Parathyroid adenoma (tissue), 2 donors: ENCODE data around the gene IQCF5.
"Not testable (repeated sequence)": the region's sequence is repeated elsewhere in the genome, so short reads cannot be mapped to it uniquely, and the experiment has no call there.

Source experiments
- H2AFZ ChIP-seq: fragments of 300-600 bp; sonication (generic); one replicate; pipeline ENCODE4 v1.7.0; 2017; ENCODE audit warnings: antibody characterized with exemption, mild to moderate bottlenecking
- H3K27ac ChIP-seq: fragments of 300-600 bp; sonication (generic); one replicate; pipeline ENCODE4 v1.7.0; 2017
- H3K27me3 ChIP-seq: fragments of 300-600 bp; sonication (generic); one replicate; pipeline ENCODE4 v1.7.0; 2017; ENCODE audit warnings: low read length; ENCODE audit not compliant: control insufficient read depth, insufficient read depth
- H3K36me3 ChIP-seq: fragments of 300-600 bp; sonication (generic); one replicate; pipeline ENCODE4 v1.7.0; 2017; ENCODE audit warnings: low read length; ENCODE audit not compliant: control insufficient read depth, insufficient read depth
- H3K4me1 ChIP-seq: fragments of 300-600 bp; sonication (generic); one replicate; pipeline ENCODE4 v1.7.0; 2017; ENCODE audit warnings: control low read depth
- H3K4me2 ChIP-seq: fragments of 300-600 bp; sonication (generic); one replicate; pipeline ENCODE4 v1.7.0; 2017; ENCODE audit warnings: low read length
- H3K4me3 ChIP-seq: fragments of 300-600 bp; sonication (generic); one replicate; pipeline ENCODE4 v1.7.0; 2017; ENCODE audit warnings: low read depth, low read length
- H3K79me2 ChIP-seq: fragments of 300-600 bp; sonication (generic); one replicate; pipeline ENCODE4 v1.7.0; 2017; ENCODE audit warnings: control low read depth
- H3K9ac ChIP-seq: fragments of 300-600 bp; sonication (generic); one replicate; pipeline ENCODE4 v1.7.0; 2017; ENCODE audit warnings: mild to moderate bottlenecking
- H3K9me3 ChIP-seq: fragments of 300-600 bp; sonication (generic); one replicate; pipeline ENCODE4 v1.7.0; 2017; ENCODE audit warnings: low read length; ENCODE audit not compliant: control insufficient read depth
- TF ChIP-seq, protein P1 (sequence below): fragments of 300-600 bp; sonication (generic); IDR thresholded peaks from one replicate; pipeline ENCODE4 v1.7.0; 2017; ENCODE audit warnings: antibody characterized with exemption, mild to moderate bottlenecking
- donor health status: primary hyperparathyroidism.

IQCF5 gene

DNA sequence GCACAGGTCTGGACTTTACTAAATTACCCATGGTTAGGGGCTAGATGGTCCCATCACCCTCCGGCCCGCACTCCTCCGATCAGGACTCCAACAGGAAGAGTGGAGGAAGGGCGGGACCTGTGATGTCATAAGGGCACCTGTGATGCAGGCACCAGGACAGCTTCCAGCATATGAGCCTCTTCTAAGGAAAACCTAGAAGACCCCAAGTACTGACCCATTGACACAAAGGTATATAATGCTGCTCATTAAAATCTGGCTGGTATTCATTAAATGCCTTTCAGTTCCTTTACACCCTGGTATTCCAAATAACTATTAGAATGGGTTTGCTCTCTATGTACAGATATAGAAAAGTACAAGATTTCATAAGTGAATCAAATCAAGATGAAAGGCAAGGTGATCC is at the start of gene IQCF5:
Gene IQCF5, minus strand, starts transcription at position 101 of the 400 bp plus-strand sequence. Its CDS starts 70 bp downstream, at position 31.
- Histone ChIP-seq H3K4me1 (no peaks in the 10 kb centered on the region), H3K4me3 (no peak within 1 kb of the TSS), H3K27me3 (no peaks in the 10 kb centered on the region), H3K79me2 (no peaks in the 10 kb centered on the region), H3K4me2 (no peak within 1 kb of the TSS), H3K36me3 (no peaks in the 10 kb centered on the region), H2AFZ (no peak within 1 kb of the TSS), H3K9me3 (no peaks in the 10 kb centered on the region), H3K9ac (no peak within 1 kb of the TSS), H3K27ac (no peak within 1 kb of the TSS)
- TF ChIP-seq, protein P1, sequence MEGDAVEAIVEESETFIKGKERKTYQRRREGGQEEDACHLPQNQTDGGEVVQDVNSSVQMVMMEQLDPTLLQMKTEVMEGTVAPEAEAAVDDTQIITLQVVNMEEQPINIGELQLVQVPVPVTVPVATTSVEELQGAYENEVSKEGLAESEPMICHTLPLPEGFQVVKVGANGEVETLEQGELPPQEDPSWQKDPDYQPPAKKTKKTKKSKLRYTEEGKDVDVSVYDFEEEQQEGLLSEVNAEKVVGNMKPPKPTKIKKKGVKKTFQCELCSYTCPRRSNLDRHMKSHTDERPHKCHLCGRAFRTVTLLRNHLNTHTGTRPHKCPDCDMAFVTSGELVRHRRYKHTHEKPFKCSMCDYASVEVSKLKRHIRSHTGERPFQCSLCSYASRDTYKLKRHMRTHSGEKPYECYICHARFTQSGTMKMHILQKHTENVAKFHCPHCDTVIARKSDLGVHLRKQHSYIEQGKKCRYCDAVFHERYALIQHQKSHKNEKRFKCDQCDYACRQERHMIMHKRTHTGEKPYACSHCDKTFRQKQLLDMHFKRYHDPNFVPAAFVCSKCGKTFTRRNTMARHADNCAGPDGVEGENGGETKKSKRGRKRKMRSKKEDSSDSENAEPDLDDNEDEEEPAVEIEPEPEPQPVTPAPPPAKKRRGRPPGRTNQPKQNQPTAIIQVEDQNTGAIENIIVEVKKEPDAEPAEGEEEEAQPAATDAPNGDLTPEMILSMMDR = no peak

DNA sequence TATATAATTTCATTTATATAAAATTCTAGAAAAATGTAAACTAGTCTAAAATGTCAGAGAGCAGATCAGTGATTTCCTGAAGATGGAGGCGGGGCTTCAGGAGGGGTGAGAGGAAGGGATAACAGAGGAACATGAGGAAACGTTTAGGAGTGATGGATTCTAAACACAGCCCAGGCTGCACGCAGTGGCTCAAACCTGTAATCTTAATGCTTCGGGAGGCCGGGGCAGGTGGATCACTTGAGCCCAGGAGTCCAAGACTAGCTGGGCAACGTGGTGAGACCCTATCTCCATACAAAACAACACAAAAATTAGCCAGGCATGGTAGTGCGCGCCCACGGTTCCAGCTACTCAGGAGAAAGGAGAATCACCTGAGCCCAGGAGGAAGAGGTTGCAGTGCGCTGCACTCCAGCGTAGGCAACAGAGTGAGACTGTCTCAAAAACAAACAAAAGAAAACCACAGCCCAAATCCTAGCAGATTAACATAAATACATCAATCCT is 45.7 kb upstream of the IQCF5 start:
- Histone ChIP-seq H3K27ac (no peak overlapping the region), H3K36me3 (no peaks in the 10 kb centered on the region), H2AFZ (no peak overlapping the region), H3K27me3 (no peaks in the 10 kb centered on the region), H3K79me2 (no peaks in the 10 kb centered on the region), H3K4me3 (no peak overlapping the region), H3K4me2 (no peak overlapping the region), H3K4me1 (no peaks in the 10 kb centered on the region), H3K9ac (no peak overlapping the region), H3K9me3 (no peaks in the 10 kb centered on the region)
- TF ChIP-seq, protein P1 = no peak

DNA sequence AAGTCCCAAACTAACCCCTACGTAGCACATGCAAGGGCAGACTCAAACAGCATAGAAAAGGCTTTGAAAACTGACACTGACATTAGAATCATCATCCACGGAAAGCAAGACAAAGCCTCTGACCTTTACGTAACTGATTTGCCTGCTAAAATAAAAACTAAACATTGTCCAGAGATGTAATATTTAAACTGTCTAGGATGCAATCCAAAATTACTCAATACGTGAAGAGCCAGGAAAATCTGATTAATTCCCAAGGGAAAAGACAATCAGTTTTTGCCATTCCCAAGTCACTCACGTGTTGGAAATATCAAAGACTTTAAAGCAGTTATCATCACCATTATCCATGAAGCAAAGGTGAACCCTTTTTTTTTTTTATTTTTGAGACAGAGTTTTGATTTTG is 41.0 kb upstream of the IQCF5 start:
- Histone ChIP-seq H3K4me2 (no peak overlapping the region), H3K4me3 (no peak overlapping the region), H3K27ac (no peak overlapping the region), H3K4me1 (no peaks in the 10 kb centered on the region), H3K9ac (no peak overlapping the region), H3K36me3 (no peaks in the 10 kb centered on the region), H3K9me3 (no peaks in the 10 kb centered on the region), H3K79me2 (no peaks in the 10 kb centered on the region), H2AFZ (no peak overlapping the region), H3K27me3 (no peaks in the 10 kb centered on the region)
- TF ChIP-seq, protein P1 = no peak

DNA sequence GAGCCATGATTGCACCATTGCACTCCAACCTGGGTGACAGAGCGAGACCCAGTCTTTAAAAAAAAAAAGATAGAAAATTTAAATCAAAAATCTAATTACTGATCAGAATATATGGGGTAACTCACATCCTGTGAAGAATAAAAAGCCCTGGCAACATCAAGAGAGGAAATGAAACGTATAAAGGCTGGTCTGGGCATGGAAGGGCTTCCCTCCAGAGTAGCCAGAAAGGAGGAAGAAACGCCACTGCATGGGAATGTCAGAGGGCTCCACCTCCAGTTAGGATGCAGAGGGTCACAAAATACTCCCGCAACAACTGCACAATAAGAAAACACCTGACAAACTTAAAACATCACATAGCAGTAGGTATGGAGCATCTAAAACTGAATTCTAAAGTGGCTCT is 32.6 kb upstream of the IQCF5 start:
- H3K36me3 ChIP-seq = no peaks in the 10 kb centered on the region
- no peak overlapping the region for H3K4me2 ChIP-seq
- H3K9me3 ChIP-seq = no peaks in the 10 kb centered on the region
- H2AFZ ChIP-seq = no peak overlapping the region
- H3K9ac ChIP-seq = no peak overlapping the region
- H3K27ac ChIP-seq = no peak overlapping the region
- no peak overlapping the region for H3K4me3 ChIP-seq
- TF ChIP-seq, protein P1 = no peak
- H3K79me2 ChIP-seq = no peaks in the 10 kb centered on the region
- no peaks in the 10 kb centered on the region for H3K4me1 ChIP-seq
- no peaks in the 10 kb centered on the region for H3K27me3 ChIP-seq

DNA sequence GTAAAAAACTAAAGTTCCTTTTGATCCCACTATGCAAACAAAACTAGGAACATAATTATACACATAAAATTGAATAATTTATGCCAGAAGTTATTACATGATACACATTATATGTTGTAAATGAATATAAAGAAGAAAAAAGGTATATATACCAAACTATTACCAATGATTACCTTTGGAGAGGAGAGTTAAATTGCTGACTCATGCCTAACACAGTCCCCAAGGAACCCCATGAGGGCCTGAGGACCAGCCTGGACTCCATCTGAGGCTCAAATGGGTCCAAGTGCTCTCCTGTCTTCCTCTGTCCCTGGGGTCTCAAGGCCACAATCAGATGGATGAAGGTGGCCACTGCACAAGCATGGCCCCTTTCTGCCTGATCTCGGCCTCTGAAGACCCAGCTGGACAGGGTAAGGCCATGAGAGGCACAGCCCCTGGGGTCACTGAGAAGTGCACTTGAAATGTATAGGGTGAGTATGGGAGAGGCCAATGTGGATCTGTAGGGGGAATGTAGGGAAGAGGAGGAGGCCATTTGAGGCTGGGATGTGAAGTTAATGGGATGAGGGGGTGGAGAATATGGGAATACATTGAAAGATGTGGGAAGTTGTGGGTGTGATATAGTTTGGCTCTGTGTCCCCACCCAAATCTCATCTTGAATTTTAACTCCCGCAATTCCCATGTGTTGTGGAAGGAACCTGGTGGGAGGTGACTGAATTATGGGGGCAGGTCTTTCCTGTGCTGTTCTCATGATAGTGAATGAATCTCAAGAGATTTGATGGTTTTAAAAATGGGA is 28.8 kb upstream of the IQCF5 start:
- Histone ChIP-seq H3K36me3 (no peaks in the 10 kb centered on the region), H3K9me3 (no peaks in the 10 kb centered on the region), H3K27me3 (no peaks in the 10 kb centered on the region), H3K4me2 (no peak overlapping the region), H3K79me2 (no peaks in the 10 kb centered on the region), H3K4me1 (no peaks in the 10 kb centered on the region), H3K4me3 (no peak overlapping the region), H3K9ac (no peak overlapping the region), H2AFZ (no peak overlapping the region), H3K27ac (no peak overlapping the region)
- TF ChIP-seq, protein P1 = no peak

DNA sequence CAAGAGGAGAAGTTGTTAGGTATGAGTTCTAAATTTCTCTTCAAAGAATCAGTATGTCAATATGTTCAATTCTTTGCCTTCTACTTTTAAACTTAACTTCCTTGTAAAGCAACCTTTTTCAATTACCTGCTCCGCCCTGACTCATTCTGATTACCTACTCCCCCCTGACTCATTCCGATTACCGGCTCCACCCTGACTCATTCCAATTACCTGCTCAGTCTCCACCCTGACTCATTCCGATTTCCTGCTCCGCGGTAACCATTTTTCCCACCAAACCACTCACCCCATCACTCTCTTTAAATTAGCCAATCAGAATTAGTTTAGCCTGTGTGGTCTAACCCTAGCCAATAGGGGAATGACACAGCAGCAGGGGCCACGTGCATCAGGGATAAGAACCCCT is 27.0 kb upstream of the IQCF5 start:
- H3K79me2 ChIP-seq, H3K4me1 ChIP-seq, H3K27me3 ChIP-seq: not testable (repeated sequence)

DNA sequence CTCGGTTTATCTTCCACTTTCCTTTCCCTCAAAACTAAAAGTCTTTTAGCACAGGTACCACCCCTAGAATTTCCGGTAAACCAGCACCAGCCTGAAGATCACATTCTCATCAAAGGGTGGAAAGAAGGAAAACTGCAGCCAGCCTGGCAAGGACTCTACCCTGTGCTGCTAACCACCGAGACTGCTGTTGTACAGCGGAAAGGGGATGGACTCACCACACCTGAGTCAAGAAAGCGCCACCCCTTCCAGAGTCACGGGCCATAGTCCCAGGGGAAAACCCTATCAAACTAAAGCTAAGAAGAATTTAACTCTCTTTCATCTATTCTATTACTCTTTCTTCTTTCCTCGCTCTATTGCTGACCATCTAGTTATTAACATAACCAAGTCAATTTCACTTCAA is 24.6 kb upstream of the IQCF5 start:
- H3K9ac ChIP-seq, H2AFZ ChIP-seq, H3K4me1 ChIP-seq, H3K4me2 ChIP-seq, H3K27me3 ChIP-seq, H3K27ac ChIP-seq, H3K9me3 ChIP-seq, H3K4me3 ChIP-seq, H3K36me3 ChIP-seq, H3K79me2 ChIP-seq: not testable (repeated sequence)

More for the DNA sequence above, 27.0 kb upstream of the IQCF5 start:
- H2AFZ ChIP-seq, H3K9ac ChIP-seq, H3K4me2 ChIP-seq, H3K36me3 ChIP-seq, H3K9me3 ChIP-seq, H3K27ac ChIP-seq, H3K4me3 ChIP-seq: not testable (repeated sequence)
